ENCODE results near the gene ZNF433.

Gene ZNF433

DNA sequence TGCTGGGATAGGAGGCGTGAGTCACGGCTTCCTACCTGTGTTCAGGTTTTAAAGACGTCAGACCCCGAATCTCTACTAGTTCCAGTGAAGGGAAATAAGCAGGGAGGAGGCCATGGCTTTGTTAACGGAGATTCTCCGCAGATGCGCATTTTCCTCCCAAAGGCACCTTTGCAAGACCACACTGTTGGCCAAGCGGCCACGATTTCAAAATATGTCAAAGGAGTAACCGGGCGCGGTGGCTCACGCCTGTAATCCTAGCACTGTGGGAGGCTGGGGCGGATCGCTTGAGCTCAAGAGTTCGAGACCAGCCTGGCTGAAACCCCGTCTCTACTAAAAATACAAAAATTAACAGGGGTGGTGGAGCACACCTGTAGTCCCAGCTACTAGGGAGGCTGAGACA is 48.7 kb downstream of the ZNF433 start:
- Histone ChIP-seq H3K4me1 (ENCODE audit: control insufficient read depth, low read depth, low read length) (peaks cover 6% of the 10 kb centered on the region), H3K4me3 (ENCODE audit: low read length) (no peak overlapping the region), H3K36me3 (ENCODE audit: control insufficient read depth, low read depth, low read length) (peaks cover 3% of the 10 kb centered on the region), H3K27me3 (ENCODE audit: control insufficient read depth, insufficient read depth, low read length) (no peaks in the 10 kb centered on the region), H3K9me3 (ENCODE audit: control insufficient read depth, low read depth, low read length) (peaks cover 5% of the 10 kb centered on the region), H3K27ac (ENCODE audit: low read length) (no peak overlapping the region), H3K9ac (ENCODE audit: low read length) (no peak overlapping the region)

DNA sequence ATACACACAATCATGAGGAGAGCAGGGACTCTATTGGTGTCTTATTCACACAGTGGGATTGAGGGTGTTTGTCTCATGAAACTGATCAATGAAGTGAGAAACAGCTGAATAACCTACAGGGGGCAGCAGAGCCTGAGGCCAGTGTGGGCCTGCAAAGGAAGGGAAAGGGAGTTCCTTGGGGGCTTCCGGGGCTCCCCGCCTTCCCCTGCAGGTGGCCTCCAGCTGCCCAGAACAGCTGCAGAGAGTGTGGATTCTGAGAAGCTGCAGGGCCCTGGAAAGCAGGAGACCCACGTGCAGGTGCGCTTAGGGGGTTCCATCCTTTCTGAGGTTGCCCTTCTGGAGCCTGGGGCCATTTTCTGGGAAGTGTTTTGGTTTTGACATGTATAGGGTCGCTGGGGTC is 50.5 kb downstream of the ZNF433 start:
- peaks cover 17% of the 10 kb centered on the region for H3K9me3 ChIP-seq (ENCODE audit: control insufficient read depth, low read depth, low read length)
- H3K9ac ChIP-seq (ENCODE audit: low read length) = no peak overlapping the region
- H3K36me3 ChIP-seq (ENCODE audit: control insufficient read depth, low read depth, low read length) = peaks cover 3% of the 10 kb centered on the region
- peaks cover 6% of the 10 kb centered on the region for H3K4me1 ChIP-seq (ENCODE audit: control insufficient read depth, low read depth, low read length)
- no peak overlapping the region for H3K4me3 ChIP-seq (ENCODE audit: low read length)
- H3K27me3 ChIP-seq (ENCODE audit: control insufficient read depth, insufficient read depth, low read length) = no peaks in the 10 kb centered on the region
- no peak overlapping the region for H3K27ac ChIP-seq (ENCODE audit: low read length)

DNA sequence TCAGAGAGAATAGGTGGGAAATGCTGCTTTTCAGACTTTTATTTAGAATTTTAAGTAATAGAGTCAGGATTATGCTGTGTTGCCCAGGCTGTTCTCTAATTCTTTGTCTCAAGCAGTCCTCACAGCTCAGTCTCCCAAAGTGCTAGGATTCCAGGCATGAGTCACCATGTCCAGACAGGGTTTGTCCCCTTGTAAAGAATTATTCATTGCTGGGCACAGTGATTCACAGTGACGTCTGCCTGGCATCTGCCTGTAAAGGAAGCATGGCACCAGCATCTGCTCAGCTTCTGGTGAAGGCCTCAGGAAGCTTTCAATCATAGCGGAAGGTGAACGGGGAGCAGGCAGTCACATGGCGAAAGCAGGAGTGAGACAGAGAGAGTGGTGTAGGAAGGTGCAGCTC is 53.0 kb downstream of the ZNF433 start:
- peaks cover 4% of the 10 kb centered on the region for H3K36me3 ChIP-seq (ENCODE audit: control insufficient read depth, low read depth, low read length)
- H3K27me3 ChIP-seq (ENCODE audit: control insufficient read depth, insufficient read depth, low read length) = no peaks in the 10 kb centered on the region
- H3K27ac ChIP-seq (ENCODE audit: low read length) = no peak overlapping the region
- no peak overlapping the region for H3K9ac ChIP-seq (ENCODE audit: low read length)
- peaks cover 6% of the 10 kb centered on the region for H3K4me1 ChIP-seq (ENCODE audit: control insufficient read depth, low read depth, low read length)
- peaks cover 40% of the 10 kb centered on the region for H3K9me3 ChIP-seq (ENCODE audit: control insufficient read depth, low read depth, low read length)
- H3K4me3 ChIP-seq (ENCODE audit: low read length) = no peak overlapping the region

DNA sequence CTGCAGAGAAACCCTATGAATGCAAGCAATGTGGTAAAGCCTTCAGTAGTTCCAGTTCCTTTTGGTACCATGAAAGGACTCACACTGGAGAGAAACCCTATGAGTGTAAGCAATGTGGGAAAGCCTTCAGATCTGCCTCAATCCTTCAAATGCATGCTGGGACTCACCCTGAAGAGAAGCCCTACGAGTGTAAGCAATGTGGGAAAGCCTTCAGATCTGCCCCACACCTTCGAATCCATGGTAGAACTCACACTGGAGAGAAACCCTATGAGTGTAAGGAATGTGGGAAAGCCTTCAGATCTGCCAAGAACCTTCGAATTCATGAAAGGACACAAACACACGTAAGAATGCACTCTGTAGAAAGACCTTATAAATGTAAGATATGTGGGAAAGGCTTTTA is 56.0 kb downstream of the ZNF433 start:
- Histone ChIP-seq H3K9ac (ENCODE audit: low read length) (no peak overlapping the region), H3K4me1 (ENCODE audit: control insufficient read depth, low read depth, low read length) (no peaks in the 10 kb centered on the region), H3K27me3 (ENCODE audit: control insufficient read depth, insufficient read depth, low read length) (no peaks in the 10 kb centered on the region), H3K27ac (ENCODE audit: low read length) (no peak overlapping the region), H3K4me3 (ENCODE audit: low read length) (no peak overlapping the region), H3K9me3 (ENCODE audit: control insufficient read depth, low read depth, low read length) (peaks cover 54% of the 10 kb centered on the region), H3K36me3 (ENCODE audit: control insufficient read depth, low read depth, low read length) (peaks cover 4% of the 10 kb centered on the region)

DNA sequence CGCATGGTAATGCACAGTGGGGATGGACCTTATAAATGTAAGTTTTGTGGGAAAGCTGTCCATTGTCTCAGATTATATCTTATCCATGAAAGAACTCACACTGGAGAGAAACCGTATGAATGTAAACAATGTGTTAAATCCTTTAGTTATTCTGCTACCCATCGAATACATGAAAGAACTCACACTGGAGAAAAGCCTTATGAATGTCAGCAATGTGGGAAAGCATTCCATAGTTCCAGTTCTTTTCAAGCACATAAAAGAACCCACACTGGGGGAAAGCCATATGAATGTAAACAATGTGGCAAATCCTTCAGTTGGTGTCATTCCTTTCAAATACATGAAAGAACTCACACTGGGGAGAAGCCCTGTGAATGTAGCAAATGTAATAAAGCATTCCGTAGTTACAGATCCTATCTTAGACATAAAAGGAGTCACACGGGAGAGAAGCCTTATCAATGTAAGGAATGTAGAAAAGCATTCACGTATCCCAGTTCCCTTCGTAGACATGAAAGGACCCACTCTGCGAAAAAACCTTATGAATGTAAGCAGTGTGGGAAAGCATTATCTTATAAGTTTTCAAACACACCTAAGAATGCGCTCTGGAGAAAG is 56.9 kb downstream of the ZNF433 start:
- peaks cover 54% of the 10 kb centered on the region for H3K9me3 ChIP-seq (ENCODE audit: control insufficient read depth, low read depth, low read length)
- no peak overlapping the region for H3K4me3 ChIP-seq (ENCODE audit: low read length)
- no peak overlapping the region for H3K27ac ChIP-seq (ENCODE audit: low read length)
- no peaks in the 10 kb centered on the region for H3K27me3 ChIP-seq (ENCODE audit: control insufficient read depth, insufficient read depth, low read length)
- H3K9ac ChIP-seq (ENCODE audit: low read length) = no peak overlapping the region
- peaks cover 4% of the 10 kb centered on the region for H3K36me3 ChIP-seq (ENCODE audit: control insufficient read depth, low read depth, low read length)
- H3K4me1 ChIP-seq (ENCODE audit: control insufficient read depth, low read depth, low read length) = no peaks in the 10 kb centered on the region

DNA sequence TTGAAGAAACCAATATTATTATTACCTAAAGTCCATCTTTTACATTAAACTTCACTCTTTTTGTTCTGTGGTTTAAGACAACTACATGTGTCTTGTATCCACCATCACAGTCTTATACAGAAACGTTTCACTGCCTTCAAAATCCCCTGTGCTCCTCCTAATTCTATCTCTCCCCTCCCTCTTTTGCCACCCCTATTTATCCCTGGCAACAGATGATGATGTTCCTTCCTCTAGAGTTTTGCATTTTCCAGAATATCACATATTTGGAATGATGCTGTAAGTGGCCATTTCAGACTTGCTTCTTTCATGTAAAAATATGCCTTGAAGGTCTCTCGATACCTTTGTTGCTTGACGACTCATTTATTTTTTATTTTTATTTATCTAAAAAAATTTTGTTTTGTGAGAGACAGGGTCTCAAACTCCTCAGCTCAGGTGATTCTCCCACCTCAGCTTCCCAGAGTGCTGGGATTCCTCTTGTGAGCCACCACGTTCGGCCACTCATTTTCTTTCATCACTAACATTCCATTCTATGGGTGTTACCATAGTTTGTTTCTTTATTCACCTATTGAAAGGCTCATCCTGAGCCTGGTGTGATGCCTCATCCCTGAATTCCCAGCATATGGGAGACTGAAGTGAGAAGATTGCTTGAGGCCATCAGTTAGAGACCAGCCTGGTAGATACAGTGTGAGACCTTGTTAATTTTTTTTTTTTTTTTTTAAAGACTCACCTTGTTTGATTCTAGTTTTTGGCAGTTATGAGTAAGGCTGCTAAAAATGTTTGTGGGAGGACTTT is 62.3 kb downstream of the ZNF433 start:
- Histone ChIP-seq H3K4me1 (ENCODE audit: control insufficient read depth, low read depth, low read length) (no peaks in the 10 kb centered on the region), H3K4me3 (ENCODE audit: low read length) (no peak overlapping the region), H3K27ac (ENCODE audit: low read length) (no peak overlapping the region), H3K36me3 (ENCODE audit: control insufficient read depth, low read depth, low read length) (peaks cover 4% of the 10 kb centered on the region), H3K27me3 (ENCODE audit: control insufficient read depth, insufficient read depth, low read length) (no peaks in the 10 kb centered on the region), H3K9ac (ENCODE audit: low read length) (no peak overlapping the region), H3K9me3 (ENCODE audit: control insufficient read depth, low read depth, low read length) (peaks cover 21% of the 10 kb centered on the region)

DNA sequence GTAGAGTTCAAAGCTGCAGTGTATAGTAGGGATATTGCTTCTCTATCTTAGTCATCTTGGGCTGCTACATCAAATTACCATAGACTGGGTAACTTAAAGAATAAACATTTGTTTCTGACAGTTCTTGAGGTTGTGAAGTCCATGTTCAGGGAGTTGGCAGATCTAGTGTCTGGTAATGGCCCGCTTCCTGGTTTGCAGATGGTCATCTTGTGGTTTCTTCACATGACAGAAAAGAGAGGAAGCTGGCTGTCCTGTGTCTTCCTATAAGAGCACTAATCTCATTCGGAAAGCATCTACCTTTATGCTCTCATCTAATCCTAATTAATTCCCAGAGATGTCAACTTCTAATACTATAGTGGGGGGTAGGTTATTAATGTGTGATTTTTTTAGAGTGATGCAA is 64.4 kb downstream of the ZNF433 start:
- Histone ChIP-seq H3K36me3 (ENCODE audit: control insufficient read depth, low read depth, low read length) (no peaks in the 10 kb centered on the region), H3K9me3 (ENCODE audit: control insufficient read depth, low read depth, low read length) (peaks cover 2% of the 10 kb centered on the region), H3K27ac (ENCODE audit: low read length) (no peak overlapping the region), H3K9ac (ENCODE audit: low read length) (no peak overlapping the region), H3K4me1 (ENCODE audit: control insufficient read depth, low read depth, low read length) (no peaks in the 10 kb centered on the region), H3K4me3 (ENCODE audit: low read length) (no peak overlapping the region), H3K27me3 (ENCODE audit: control insufficient read depth, insufficient read depth, low read length) (peaks cover 10% of the 10 kb centered on the region)

DNA sequence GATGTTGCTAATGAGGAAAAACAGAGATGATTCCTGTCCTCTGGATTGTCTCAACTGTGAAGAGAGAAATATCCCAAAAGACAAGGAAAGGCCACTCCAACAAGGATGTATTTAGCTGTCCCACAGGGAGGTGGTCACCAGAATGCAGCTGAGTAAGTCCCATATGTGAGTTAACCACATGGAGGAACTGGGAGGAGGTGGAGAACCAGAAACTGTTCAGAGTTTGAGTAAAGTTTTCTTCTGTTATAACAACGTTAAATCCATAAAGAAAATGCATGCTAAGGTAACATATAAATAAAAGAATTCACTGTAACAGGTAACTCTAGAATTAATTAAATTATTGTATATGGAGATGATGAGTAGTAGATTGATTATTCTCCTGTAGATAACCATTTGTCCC is 65.3 kb downstream of the ZNF433 start:
- Histone ChIP-seq H3K9me3 (ENCODE audit: control insufficient read depth, low read depth, low read length) (no peaks in the 10 kb centered on the region), H3K4me1 (ENCODE audit: control insufficient read depth, low read depth, low read length) (peaks cover 4% of the 10 kb centered on the region), H3K4me3 (ENCODE audit: low read length) (no peak overlapping the region), H3K27ac (ENCODE audit: low read length) (no peak overlapping the region), H3K9ac (ENCODE audit: low read length) (no peak overlapping the region), H3K27me3 (ENCODE audit: control insufficient read depth, insufficient read depth, low read length) (peaks cover 17% of the 10 kb centered on the region), H3K36me3 (ENCODE audit: control insufficient read depth, low read depth, low read length) (no peaks in the 10 kb centered on the region)

DNA sequence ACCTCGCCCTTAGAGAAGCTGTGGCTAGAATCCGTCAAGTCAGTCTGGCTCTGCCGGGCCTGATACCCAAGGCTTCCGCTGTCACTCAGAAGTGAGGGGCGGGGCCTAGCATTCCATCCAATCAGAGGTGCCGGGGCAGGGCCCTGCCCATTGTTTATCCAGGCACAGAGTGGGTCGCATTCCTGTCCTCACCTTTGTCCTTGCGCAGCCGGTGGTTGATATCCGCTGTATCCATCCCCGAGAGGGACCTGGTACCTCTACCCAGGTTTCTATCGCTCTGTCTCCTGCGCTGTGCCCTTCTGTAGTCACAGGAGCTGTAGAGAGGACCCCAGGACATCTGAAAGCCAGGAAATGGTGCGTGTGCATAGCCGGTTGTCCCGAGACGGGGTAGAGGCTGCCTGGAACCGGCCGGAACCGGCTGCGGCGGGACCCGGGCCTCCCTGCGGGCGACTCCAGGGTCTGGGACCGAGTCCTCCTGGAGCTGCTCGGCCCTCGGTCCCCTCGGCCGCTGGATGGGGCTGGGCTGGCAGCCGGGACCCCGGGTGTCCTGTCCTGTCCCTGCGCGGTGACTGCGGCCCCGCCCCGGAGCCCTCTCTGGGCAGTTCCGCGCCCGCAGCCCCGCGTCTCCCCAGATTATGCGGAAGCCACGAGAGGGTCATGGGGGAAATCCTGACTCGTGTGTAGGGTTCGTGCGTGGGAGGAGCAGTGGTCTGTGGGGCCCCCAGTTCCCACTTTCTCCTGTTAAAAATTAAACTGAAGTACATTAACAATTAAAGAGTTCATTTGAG is 70.4 kb downstream of the ZNF433 start, which contains the start of gene ZNF763:
TSS of gene ZNF763 (plus strand) at position 183 of the 788 bp plus-strand sequence. CDS start at position 352, 169 bp downstream.
- H3K4me3 ChIP-seq (ENCODE audit: low read length) = peak within 1 kb of the TSS; percentile 80
- H3K9ac ChIP-seq (ENCODE audit: low read length) = peak within 1 kb of the TSS; percentile 69
- no peaks in the 10 kb centered on the region for H3K36me3 ChIP-seq (ENCODE audit: control insufficient read depth, low read depth, low read length)
- H3K27ac ChIP-seq (ENCODE audit: low read length) = no peak within 1 kb of the TSS
- no peaks in the 10 kb centered on the region for H3K9me3 ChIP-seq (ENCODE audit: control insufficient read depth, low read depth, low read length)
- peaks cover 10% of the 10 kb centered on the region for H3K4me1 ChIP-seq (ENCODE audit: control insufficient read depth, low read depth, low read length)
- H3K27me3 ChIP-seq (ENCODE audit: control insufficient read depth, insufficient read depth, low read length) = peaks cover 17% of the 10 kb centered on the region

Measured in iPS-18a (cell line).